NAMALWA (cell line): ENCODE data around the gene BRSK1.

Experiments
- DNase-seq: peaks from one replicate; pipeline ENCODE4 v3.0.0-alpha.2; 2015; ENCODE audit warnings: low spot score

BRSK1 gene

GRCh38 chr19:55253842-55254624 lies 29.8 kb upstream of the BRSK1 start:
- DNase-seq: peak; percentile 96

- peak; percentile 38 for DNase-seq
Observed at GRCh38 chr19:55254625-55254977, 29.2 kb upstream of the BRSK1 start.

GRCh38 chr19:55255618-55256423 lies 28.0 kb upstream of the BRSK1 start:
- peak; percentile 41 for DNase-seq

- peak; percentile 67 for DNase-seq
Observed at GRCh38 chr19:55256562-55257460, 27.0 kb upstream of the BRSK1 start.

GRCh38 chr19:55257461-55258420 lies 26.1 kb upstream of the BRSK1 start:
- peak; percentile 56 for DNase-seq

- DNase-seq: no peak
Observed at GRCh38 chr19:55258476-55258827, 25.3 kb upstream of the BRSK1 start.

GRCh38 chr19:55258828-55259539 lies 24.8 kb upstream of the BRSK1 start, which contains the start of gene PPP6R1:
PPP6R1 (minus strand) TSS chr19:55259017; CDS start chr19:55247103, 11,914 bp downstream.
- DNase-seq: peak; percentile 98

- DNase-seq: no peak
Observed at GRCh38 chr19:55259540-55260210, 24.1 kb upstream of the BRSK1 start.

- peak; percentile 28 for DNase-seq
Observed at GRCh38 chr19:55261671-55262126, 22.1 kb upstream of the BRSK1 start.

GRCh38 chr19:55262359-55262758 lies 21.4 kb upstream of the BRSK1 start:
- DNase-seq: no peak

GRCh38 chr19:55264531-55264930 lies 19.3 kb upstream of the BRSK1 start:
- DNase-seq: no peak

GRCh38 chr19:55265173-55265572 lies 18.6 kb upstream of the BRSK1 start:
- no peak for DNase-seq

- no peak for DNase-seq
Observed at GRCh38 chr19:55265723-55266386, 17.9 kb upstream of the BRSK1 start.

GRCh38 chr19:55266404-55266803 lies 17.4 kb upstream of the BRSK1 start:
- DNase-seq: no peak

GRCh38 chr19:55266840-55267239 lies 17.0 kb upstream of the BRSK1 start:
- DNase-seq: no peak

GRCh38 chr19:55269299-55269698 lies 14.5 kb upstream of the BRSK1 start:
- DNase-seq: no peak

- DNase-seq: no peak
Observed at GRCh38 chr19:55270172-55270942, 13.4 kb upstream of the BRSK1 start.

- no peak for DNase-seq
Observed at GRCh38 chr19:55272142-55272541, 11.7 kb upstream of the BRSK1 start.
